Measurements from ENCODE around the gene ZNF787.

GRCh38 chr19:56112313-56112709 is 8.8 kb downstream of the ZNF787 start:
- TF ChIP-seq, protein P1, sequence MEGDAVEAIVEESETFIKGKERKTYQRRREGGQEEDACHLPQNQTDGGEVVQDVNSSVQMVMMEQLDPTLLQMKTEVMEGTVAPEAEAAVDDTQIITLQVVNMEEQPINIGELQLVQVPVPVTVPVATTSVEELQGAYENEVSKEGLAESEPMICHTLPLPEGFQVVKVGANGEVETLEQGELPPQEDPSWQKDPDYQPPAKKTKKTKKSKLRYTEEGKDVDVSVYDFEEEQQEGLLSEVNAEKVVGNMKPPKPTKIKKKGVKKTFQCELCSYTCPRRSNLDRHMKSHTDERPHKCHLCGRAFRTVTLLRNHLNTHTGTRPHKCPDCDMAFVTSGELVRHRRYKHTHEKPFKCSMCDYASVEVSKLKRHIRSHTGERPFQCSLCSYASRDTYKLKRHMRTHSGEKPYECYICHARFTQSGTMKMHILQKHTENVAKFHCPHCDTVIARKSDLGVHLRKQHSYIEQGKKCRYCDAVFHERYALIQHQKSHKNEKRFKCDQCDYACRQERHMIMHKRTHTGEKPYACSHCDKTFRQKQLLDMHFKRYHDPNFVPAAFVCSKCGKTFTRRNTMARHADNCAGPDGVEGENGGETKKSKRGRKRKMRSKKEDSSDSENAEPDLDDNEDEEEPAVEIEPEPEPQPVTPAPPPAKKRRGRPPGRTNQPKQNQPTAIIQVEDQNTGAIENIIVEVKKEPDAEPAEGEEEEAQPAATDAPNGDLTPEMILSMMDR (conservative IDR thresholded peaks at IDR 0.05): no peak
- TF ChIP-seq ZFX (IDR thresholded peaks at IDR 0.05): no peak

Measured in C4-2B (cell line).